Breast epithelium (tissue), 3 donors: Measurements from ENCODE around the gene SPATS2.

Experiments
- CTCF ChIP-seq, 3 donors: fragments of 450-650 bp; IDR thresholded peaks; one replicate each; pipeline ENCODE4 v1.5.1; 2016 to 2017; ENCODE audit warnings: antibody characterized with exemption in 3 of 3, mild to moderate bottlenecking in 3 of 3, moderate library complexity in 3 of 3
- POLR2AphosphoS5 ChIP-seq, 3 donors: sonication (generic); formaldehyde crosslinking; IDR thresholded peaks; one replicate each; pipeline ENCODE4 v1.6.1; 2017; ENCODE audit warnings: antibody characterized with exemption in 3 of 3

- no peak for TF ChIP-seq POLR2AphosphoS5 (IDR thresholded peaks at IDR 0.05)
- TF ChIP-seq CTCF (IDR thresholded peaks at IDR 0.05): peak; percentile 13 to 73 (median 73)
Observed at GRCh38 chr12:49358483-49359141, 8.7 kb upstream of the SPATS2 start.
